GM12864 (cell line): ENCODE measurements around the gene ABCD1.

Experiments used
- DNase-seq: peaks from one replicate; pipeline ENCODE4 v3.0.0-alpha.2; 2011; ENCODE audit warnings: low read depth
- H3K4me3 ChIP-seq: 2 replicates; pipeline ENCODE4 v1.5.1; 2011; ENCODE audit warnings: mild to moderate bottlenecking, low read depth, low read length, control low read depth
- CTCF ChIP-seq: IDR thresholded peaks from 2 replicates; pipeline ENCODE4 v1.5.1; 2011; ENCODE audit warnings: low read depth, mild to moderate bottlenecking, moderate library complexity, low read length, control low read depth, inconsistent platforms; ENCODE audit errors: missing control alignments

The ABCD1 gene

GRCh38 chrX:153765138-153766079 is 40.8 kb downstream of the ABCD1 start:
- TF ChIP-seq CTCF: no peak
- DNase-seq: no peak
- no peak overlapping the region for H3K4me3 ChIP-seq

DNA sequence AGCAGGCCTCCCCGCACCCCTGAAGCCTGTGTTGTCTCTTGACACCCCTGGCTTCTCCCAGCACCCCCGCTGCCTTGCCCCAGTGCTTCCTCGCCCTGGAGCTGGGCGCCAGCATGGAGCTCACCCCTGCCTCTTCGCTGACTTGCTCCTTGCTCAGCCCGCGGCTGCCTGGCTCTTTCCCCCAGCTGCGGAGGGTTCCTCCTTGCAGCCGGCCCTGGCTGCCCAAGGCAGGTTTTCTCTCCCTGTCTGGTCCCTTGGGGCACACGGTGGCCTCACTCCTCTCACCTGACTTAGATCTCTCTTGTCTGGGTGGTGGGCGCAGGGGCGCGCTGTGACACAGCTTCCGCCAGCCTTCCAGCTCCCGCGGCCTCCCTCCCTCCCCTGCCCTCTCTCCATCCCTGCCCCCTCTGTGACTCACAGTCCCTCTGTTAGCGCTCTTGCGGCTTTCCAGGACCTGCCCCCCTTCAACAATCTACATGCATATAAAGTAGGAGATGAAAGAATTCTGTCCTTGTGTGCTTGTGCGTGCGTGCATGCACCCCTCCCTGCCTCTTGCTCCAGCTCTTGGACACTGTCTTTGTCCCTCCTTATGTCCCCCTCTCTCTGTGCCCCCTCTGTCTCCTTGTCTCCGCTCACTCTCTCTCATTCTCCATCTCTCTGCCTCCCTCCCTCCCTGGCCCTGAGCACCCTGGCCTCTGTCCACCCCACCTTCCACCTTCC is 41.6 kb downstream of the ABCD1 start:
- no peak for TF ChIP-seq CTCF
- DNase-seq: no peak
- no peak overlapping the region for H3K4me3 ChIP-seq

GRCh38 chrX:153766871-153767673 is 42.4 kb downstream of the ABCD1 start:
- H3K4me3 ChIP-seq: no peak overlapping the region
- TF ChIP-seq CTCF: no peak
- no peak for DNase-seq

DNA sequence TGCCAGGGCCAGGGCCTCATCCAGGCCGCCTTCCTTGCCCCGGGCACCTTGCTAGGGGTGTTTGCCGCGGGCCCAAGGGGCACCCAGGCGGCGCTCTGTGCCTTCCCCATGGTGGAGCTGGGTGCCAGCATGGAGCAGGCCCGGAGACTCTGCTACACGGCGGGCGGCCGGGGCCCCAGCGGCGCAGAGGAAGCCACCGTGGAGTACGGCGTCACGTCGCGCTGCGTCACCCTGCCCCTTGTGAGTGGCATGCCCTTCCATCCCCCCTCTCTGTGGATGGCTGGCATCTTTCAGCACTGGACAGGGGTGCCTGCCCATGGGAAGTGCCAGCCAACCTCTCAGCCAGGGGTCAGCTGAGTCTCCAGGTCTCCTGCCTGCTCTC is 43.0 kb downstream of the ABCD1 start:
- DNase-seq: no peak
- no peak for TF ChIP-seq CTCF
- no peak overlapping the region for H3K4me3 ChIP-seq

- no peak for TF ChIP-seq CTCF
- DNase-seq: no peak
- no peak overlapping the region for H3K4me3 ChIP-seq
Measured at GRCh38 chrX:153768311-153769157, 43.9 kb downstream of the ABCD1 start.

- H3K4me3 ChIP-seq: no peak overlapping the region
- no peak for TF ChIP-seq CTCF
Measured at GRCh38 chrX:153769158-153769864, 44.7 kb downstream of the ABCD1 start.

More at GRCh38 chrX:153769158-153769864, 44.7 kb downstream of the ABCD1 start:
- no peak for DNase-seq
